Vagina (tissue), 2 donors: ENCODE measurements around the gene EPAS1.

ENCODE experiments used
- CTCF ChIP-seq, 3 experiments: fragments of 450-650 bp in 2 of 3; fragments of 200-600 bp in 1 of 3; sonication (generic) in 1 of 3; IDR thresholded peaks; one replicate each; pipeline ENCODE4 v1.5.1; 2017 to 2019; ENCODE audit warnings: antibody characterized with exemption in 3 of 3, mild to moderate bottlenecking in 2 of 3, moderate library complexity in 2 of 3
- POLR2AphosphoS5 ChIP-seq, 2 donors: sonication (generic); formaldehyde crosslinking; IDR thresholded peaks; one replicate each; pipeline ENCODE4 v1.9.0; 2017; ENCODE audit warnings: antibody characterized with exemption in 2 of 2, mild to moderate bottlenecking in 2 of 2, low read depth in 1 of 2; ENCODE audit not compliant: insufficient read depth in 1 of 2

GRCh38 chr2:46358713-46359112, 61.5 kb downstream of the EPAS1 start:
- TF ChIP-seq POLR2AphosphoS5 (IDR thresholded peaks at IDR 0.05; ENCODE audit: insufficient read depth in 1 of 2, low read depth in 1 of 2) (no peak), CTCF (IDR thresholded peaks at IDR 0.05) (no peak)
